Liver (tissue), 9 donors: ENCODE results near the gene ATP2B3. TPM values are rescaled to one million over a fixed set of nuclear protein-coding genes. Genes with fewer than 3 reads are reported as not detected.

Experiments used
- DNase-seq: peaks from one replicate; pipeline ENCODE4 v3.0.0-alpha.2; 2017; ENCODE audit warnings: low spot score
- H3K27ac ChIP-seq, 2 donors: one replicate each; pipeline ENCODE4 v1.7.0; 2013; ENCODE audit warnings: inconsistent platforms in 2 of 2, low read length in 2 of 2, control low read depth in 1 of 2, low read depth in 1 of 2, mild to moderate bottlenecking in 1 of 2
- H3K27me3 ChIP-seq, 4 donors: one replicate each; pipeline versions ENCODE4 v1.6.1 to v1.7.0; 2013; ENCODE audit warnings: low read length in 3 of 4, inconsistent platforms in 1 of 4, mild to moderate bottlenecking in 1 of 4, moderate library complexity in 1 of 4; ENCODE audit not compliant: control insufficient read depth in 4 of 4, insufficient read depth in 4 of 4
- H3K36me3 ChIP-seq, 4 donors: one replicate each; pipeline versions ENCODE4 v1.6.1 to v1.7.0; 2013; ENCODE audit warnings: low read length in 3 of 4, mild to moderate bottlenecking in 3 of 4, low read depth in 1 of 4, moderate library complexity in 1 of 4; ENCODE audit not compliant: control insufficient read depth in 4 of 4, insufficient read depth in 3 of 4
- H3K4me1 ChIP-seq, 4 donors: one replicate each; pipeline versions ENCODE4 v1.6.1 to v1.7.0; 2013; ENCODE audit warnings: low read length in 3 of 4, mild to moderate bottlenecking in 3 of 4, moderate library complexity in 1 of 4; ENCODE audit not compliant: control insufficient read depth in 4 of 4, insufficient read depth in 4 of 4
- H3K4me3 ChIP-seq, 3 donors: one replicate each; pipeline versions ENCODE4 v1.6.1 to v1.7.0; 2013; ENCODE audit warnings: low read length in 3 of 3, control low read depth in 1 of 3, low read depth in 1 of 3, mild to moderate bottlenecking in 1 of 3
- H3K9ac ChIP-seq, 2 donors: one replicate each; pipeline ENCODE4 v1.7.0; 2013; ENCODE audit warnings: low read length in 2 of 2, mild to moderate bottlenecking in 2 of 2, moderate library complexity in 2 of 2, control low read depth in 1 of 2, low read depth in 1 of 2
- H3K9me3 ChIP-seq, 4 donors: one replicate each; pipeline versions ENCODE4 v1.6.1 to v1.7.0; 2013; ENCODE audit warnings: low read length in 3 of 4; ENCODE audit not compliant: control insufficient read depth in 4 of 4
- ATF3 ChIP-seq: IDR thresholded peaks from 2 replicates; pipeline ENCODE4 v1.6.1; 2016; ENCODE audit warnings: antibody characterized with exemption
- CTCF ChIP-seq: fragments of 150-350 bp; IDR thresholded peaks from 2 replicates; pipeline ENCODE4 v1.5.1; 2017; ENCODE audit warnings: improper control_type of control experiment, low read depth, low read length; ENCODE audit not compliant: missing input control
- EGR1 ChIP-seq, 2 donors: IDR thresholded peaks; 2 replicates each; pipeline ENCODE4 v1.6.1; 2016 to 2018; ENCODE audit warnings: antibody characterized with exemption in 2 of 2, low read depth in 2 of 2
- FOXA1 ChIP-seq: IDR thresholded peaks from 2 replicates; pipeline ENCODE4 v1.6.1; 2016; ENCODE audit warnings: antibody characterized with exemption
- FOXA2 ChIP-seq: IDR thresholded peaks from 2 replicates; pipeline ENCODE4 v1.6.1; 2016; ENCODE audit warnings: antibody characterized with exemption
- GABPA ChIP-seq, 2 donors: IDR thresholded peaks in 1 of 2; conservative IDR thresholded peaks in 1 of 2; 2 replicates each; pipeline ENCODE4 v1.6.1; 2016; ENCODE audit warnings: antibody characterized with exemption in 2 of 2, mild to moderate bottlenecking in 1 of 2, moderate library complexity in 1 of 2
- HNF4A ChIP-seq, 2 donors: conservative IDR thresholded peaks; 2 replicates each; pipeline ENCODE4 v1.6.1; 2016; ENCODE audit warnings: antibody characterized with exemption in 2 of 2, mild to moderate bottlenecking in 2 of 2
- HNF4G ChIP-seq: IDR thresholded peaks from 2 replicates; pipeline ENCODE4 v1.6.1; 2016; ENCODE audit warnings: antibody characterized with exemption
- JUND ChIP-seq, 2 donors: IDR thresholded peaks; 2 replicates each; pipeline ENCODE4 v1.6.1; 2016; ENCODE audit warnings: antibody characterized with exemption in 2 of 2
- MAX ChIP-seq: IDR thresholded peaks from 2 replicates; pipeline ENCODE4 v1.6.1; 2016; ENCODE audit warnings: antibody characterized with exemption
- NR2F2 ChIP-seq: IDR thresholded peaks from 2 replicates; pipeline ENCODE4 v1.6.1; 2016; ENCODE audit warnings: antibody characterized with exemption
- RAD21 ChIP-seq, 2 donors: IDR thresholded peaks; 2 replicates each; pipeline ENCODE4 v1.6.1; 2016; ENCODE audit warnings: antibody characterized with exemption in 2 of 2, mild to moderate bottlenecking in 2 of 2
- REST ChIP-seq: IDR thresholded peaks from 2 replicates; pipeline ENCODE4 v1.6.1; 2016; ENCODE audit warnings: antibody characterized with exemption, mild to moderate bottlenecking
- RXRA ChIP-seq, 2 donors: IDR thresholded peaks; 2 replicates each; pipeline ENCODE4 v1.6.1; 2017 to 2018; ENCODE audit warnings: antibody characterized with exemption in 2 of 2, mild to moderate bottlenecking in 1 of 2
- SP1 ChIP-seq: IDR thresholded peaks from 2 replicates; pipeline ENCODE4 v1.6.1; 2018; ENCODE audit warnings: antibody characterized with exemption, mild to moderate bottlenecking
- TAF1 ChIP-seq: conservative IDR thresholded peaks from 2 replicates; pipeline ENCODE4 v1.6.1; 2016; ENCODE audit warnings: antibody characterized with exemption, mild to moderate bottlenecking
- YY1 ChIP-seq: IDR thresholded peaks from 2 replicates; pipeline ENCODE4 v1.6.1; 2016; ENCODE audit warnings: antibody characterized with exemption, mild to moderate bottlenecking
- ZBTB33 ChIP-seq: IDR thresholded peaks from 2 replicates; pipeline ENCODE4 v1.6.1; 2016; ENCODE audit warnings: antibody characterized with exemption
- WGBS: extraction: QIAGEN DNeasy Blood & Tissue Kit; methylation state at CpG from one replicate; pipeline ENCODE4 v1.1.7; 2013; 5-methylcytosine and 5-hydroxymethylcytosine counted together
- polyA plus RNA-seq, 2 donors: library from polyadenylated mRNA; stranded (reverse) in 1 of 2; unstranded in 1 of 2; fragments of 200-250 nt in 1 of 2; fragments of >200 nt in 1 of 2; fragmentation: Nextera tagmentation in 1 of 2; extraction: Ambion mirVana in 1 of 2; gene quantifications; one replicate each; pipeline versions ENCODE4 v1.2.1 to v1.2.3, GENCODE V29; 2013 to 2015
- total RNA-seq, 2 donors: library from RNA; depleted of rRNA; stranded (reverse); fragments of >200 nt; gene quantifications; one replicate each; pipeline ENCODE4 v1.2.3, GENCODE V29; 2014
- donor health status: healthy.
- donor health status: healthy.
- donor health status: healthy.
- donor health status: healthy.
- donor health status: healthy.

Gene ATP2B3
- total and polyA plus RNA-seq, 4 donors, result not detected

GRCh38 chrX:153614818-153615217 is 97.4 kb downstream of the ATP2B3 start:
- Histone ChIP-seq H3K4me1 (peaks cover 3 to 9% (median 6%) of the 10 kb centered on the region in 4 donors), H3K27me3 (no peaks in the 10 kb centered on the region), H3K9me3 (peaks cover 0 to 4% (median 0%) of the 10 kb centered on the region in 4 donors), H3K27ac (no peak overlapping the region), H3K4me3 (no peak overlapping the region), H3K9ac (no peak overlapping the region), H3K36me3 (no peaks in the 10 kb centered on the region)
- DNase-seq, result no peak
- 82% methylated on average over 6 of the region's 6 CpGs for WGBS
- TF ChIP-seq FOXA2, result no peak

GRCh38 chrX:153620576-153620975 is 103.1 kb downstream of the ATP2B3 start:
- Histone ChIP-seq H3K4me3 (no peak overlapping the region), H3K9ac (no peak overlapping the region), H3K4me1 (peaks cover 2 to 9% (median 6%) of the 10 kb centered on the region in 4 donors), H3K36me3 (no peaks in the 10 kb centered on the region), H3K9me3 (no peaks in the 10 kb centered on the region), H3K27ac (no peak overlapping the region), H3K27me3 (no peaks in the 10 kb centered on the region)
- no peak for DNase-seq
- WGBS, result 86% methylated on average over 5 of the region's 5 CpGs
- TF ChIP-seq REST, result no peak
- TF ChIP-seq SP1, result no peak
- no peak for TF ChIP-seq MAX
- no peak for TF ChIP-seq FOXA2
- TF ChIP-seq TAF1, result no peak
- no peak for TF ChIP-seq JUND (IDR thresholded peaks at IDR 0.05)
- no peak for TF ChIP-seq ZBTB33
- no peak for TF ChIP-seq GABPA (IDR thresholded peaks at IDR 0.05 in 1 of 2, conservative IDR thresholded peaks at IDR 0.05 in 1 of 2)
- TF ChIP-seq NR2F2, result no peak
- TF ChIP-seq HNF4G, result no peak
- no peak for TF ChIP-seq RXRA (IDR thresholded peaks at IDR 0.05)
- no peak for TF ChIP-seq CTCF
- TF ChIP-seq YY1, result no peak
- no peak for TF ChIP-seq RAD21 (IDR thresholded peaks at IDR 0.05)
- TF ChIP-seq ATF3, result no peak
- no peak for TF ChIP-seq FOXA1
- TF ChIP-seq HNF4A (conservative IDR thresholded peaks at IDR 0.05), result no peak
- TF ChIP-seq EGR1 (IDR thresholded peaks at IDR 0.05; ENCODE audit: low read depth in 2 of 2), result no peak
